WTC11 (cell line): ENCODE measurements around the gene CT47C1. TPM values are rescaled to one million over a fixed set of nuclear protein-coding genes. Genes with fewer than 3 reads are reported as not detected.

Experiments
- ATAC-seq: fragments of 200-7000 bp; cut with Tn5 transposase; 2 replicates; pipeline ENCODE4 v1.10.0; 2021; ENCODE audit warnings: mild to moderate bottlenecking, moderate library complexity
- CTCF ChIA-PET: fragments of 300-600 bp; sonication (Branson Sonifier 250); formaldehyde crosslinking; loops from one replicate; lab custom pipeline; 2021; ENCODE audit warnings: antibody characterized with exemption; lab: Charles Lee
- POLR2A ChIA-PET: fragments of 350-600 bp; sonication (Branson Sonifier 250); formaldehyde crosslinking; loops from one replicate; lab custom pipeline; 2021; ENCODE audit warnings: antibody characterized with exemption; lab: Charles Lee
- DNase-seq: peaks from one replicate; pipeline ENCODE4 v3.0.0; 2021; ENCODE audit warnings: low spot score
- H3K27ac Mint-ChIP-seq: 2 replicates; pipeline ENCODE4 v1.8.0; 2021; ENCODE audit warnings: mixed read lengths
- H3K27me3 Mint-ChIP-seq: 2 replicates; pipeline ENCODE4 v1.8.0; 2021; ENCODE audit warnings: low read depth, mild to moderate bottlenecking, moderate library complexity, mixed read lengths
- H3K36me3 Mint-ChIP-seq: 2 replicates; pipeline ENCODE4 v1.8.0; 2021; ENCODE audit warnings: mixed read lengths
- H3K4me1 Mint-ChIP-seq: 2 replicates; pipeline ENCODE4 v1.8.0; 2022; ENCODE audit warnings: mixed read lengths
- H3K4me3 Mint-ChIP-seq: 2 replicates; pipeline ENCODE4 v1.8.0; 2021; ENCODE audit warnings: mild to moderate bottlenecking, moderate library complexity, mixed read lengths
- H3K9me3 Mint-ChIP-seq: 2 replicates; pipeline ENCODE4 v1.8.0; 2021; ENCODE audit warnings: mixed read lengths
- ESRRA ChIP-seq: sonication (generic); formaldehyde crosslinking; IDR thresholded peaks from 2 replicates; pipeline ENCODE4 v1.8.1; 2022; ENCODE audit warnings: mild to moderate bottlenecking, missing genetic modification reagents, borderline replicate concordance
- ETV6 ChIP-seq: sonication (generic); formaldehyde crosslinking; IDR thresholded peaks from 2 replicates; pipeline ENCODE4 v1.8.1; 2022; ENCODE audit warnings: mild to moderate bottlenecking, missing genetic modification reagents
- GRHL2 ChIP-seq: fragments of 250-450 bp; sonication (Bioruptor Pico); IDR thresholded peaks from 2 replicates; pipeline ENCODE4 v1.8.0; 2022; ENCODE audit warnings: mild to moderate bottlenecking, moderate library complexity; ENCODE audit not compliant: insufficient replicate concordance, severe bottlenecking
- IRF2 ChIP-seq: sonication (generic); formaldehyde crosslinking; IDR thresholded peaks from 2 replicates; pipeline ENCODE4 v1.8.0; 2022; ENCODE audit warnings: low read depth, missing genetic modification reagents, borderline replicate concordance
- JAZF1 ChIP-seq: fragments of 250-450 bp; sonication (Bioruptor Pico); IDR thresholded peaks from 2 replicates; pipeline ENCODE4 v1.9.0; 2021; ENCODE audit warnings: moderate library complexity, mild to moderate bottlenecking, inconsistent platforms
- NFE2L1 ChIP-seq: sonication (generic); formaldehyde crosslinking; IDR thresholded peaks from 2 replicates; pipeline ENCODE4 v1.8.1; 2023; ENCODE audit warnings: missing genetic modification reagents
- NR3C1 ChIP-seq: sonication (generic); formaldehyde crosslinking; conservative IDR thresholded peaks from 2 replicates; pipeline ENCODE4 v1.8.1; 2023; ENCODE audit warnings: low read depth, mild to moderate bottlenecking, missing genetic modification reagents
- PRRX2 ChIP-seq: fragments of 250-450 bp; sonication (Bioruptor Pico); IDR thresholded peaks from 2 replicates; pipeline ENCODE4 v1.8.0; 2021; ENCODE audit warnings: mild to moderate bottlenecking
- SOX15 ChIP-seq: fragments of 250-450 bp; sonication (Bioruptor Pico); IDR thresholded peaks from 2 replicates; pipeline ENCODE4 v1.9.0; 2021; ENCODE audit warnings: mild to moderate bottlenecking
- SP1 ChIP-seq: sonication (generic); formaldehyde crosslinking; conservative IDR thresholded peaks from 2 replicates; pipeline ENCODE4 v1.8.1; 2022; ENCODE audit warnings: missing genetic modification reagents
- TCF7 ChIP-seq: sonication (generic); formaldehyde crosslinking; IDR thresholded peaks from 2 replicates; pipeline ENCODE4 v1.8.0; 2022; ENCODE audit warnings: mild to moderate bottlenecking, low read depth, missing genetic modification reagents, moderate library complexity
- ZNF219 ChIP-seq: sonication (generic); formaldehyde crosslinking; IDR thresholded peaks from 2 replicates; pipeline ENCODE4 v1.8.0; 2023; ENCODE audit warnings: missing genetic modification reagents, mild to moderate bottlenecking, borderline replicate concordance
- ZNF416 ChIP-seq: fragments of 250-450 bp; sonication (Bioruptor Pico); IDR thresholded peaks from 2 replicates; pipeline ENCODE4 v1.9.0; 2021; ENCODE audit warnings: mild to moderate bottlenecking, inconsistent platforms
- total RNA-seq: library from RNA; stranded (reverse); gene quantifications from 3 replicates; pipeline ENCODE4 v1.2.3, GENCODE V29; 2021
- TF ChIP-seq, protein P1 (sequence below): sonication (generic); formaldehyde crosslinking; IDR thresholded peaks from 2 replicates; pipeline ENCODE4 v1.8.0; 2022; ENCODE audit warnings: missing genetic modification reagents
- TF ChIP-seq, protein P2 (sequence below): sonication (generic); formaldehyde crosslinking; IDR thresholded peaks from 2 replicates; pipeline ENCODE4 v1.8.0; 2022; ENCODE audit warnings: mild to moderate bottlenecking, missing genetic modification reagents
- TF ChIP-seq, protein P3 (sequence below): sonication (generic); formaldehyde crosslinking; IDR thresholded peaks from 2 replicates; pipeline ENCODE4 v1.8.0; 2023; ENCODE audit warnings: missing genetic modification reagents
- TF ChIP-seq, protein P4 (sequence below): sonication (generic); formaldehyde crosslinking; conservative IDR thresholded peaks from 2 replicates; pipeline ENCODE4 v1.8.1; 2023; ENCODE audit warnings: mild to moderate bottlenecking, low read depth, missing genetic modification reagents, moderate library complexity
- TF ChIP-seq, protein P5 (sequence below): sonication (generic); formaldehyde crosslinking; IDR thresholded peaks from 2 replicates; pipeline ENCODE4 v1.8.1; 2022; ENCODE audit warnings: low read depth, missing genetic modification reagents, borderline replicate concordance
- TF ChIP-seq, protein P6 (sequence below): fragments of 250-450 bp; sonication (Bioruptor Pico); IDR thresholded peaks from 2 replicates; pipeline ENCODE4 v1.9.0; 2021; ENCODE audit warnings: mild to moderate bottlenecking
- TF ChIP-seq, protein P7 (sequence below): sonication (generic); formaldehyde crosslinking; IDR thresholded peaks from 2 replicates; pipeline ENCODE4 v1.8.1; 2022; ENCODE audit warnings: mild to moderate bottlenecking, moderate library complexity, missing genetic modification reagents
- TF ChIP-seq, protein P8 (sequence below): sonication (generic); formaldehyde crosslinking; IDR thresholded peaks from 2 replicates; pipeline ENCODE4 v1.8.1; 2022; ENCODE audit warnings: mild to moderate bottlenecking, missing genetic modification reagents, moderate library complexity, borderline replicate concordance
- TF ChIP-seq, protein P9 (sequence below): sonication (generic); formaldehyde crosslinking; IDR thresholded peaks from 2 replicates; pipeline ENCODE4 v1.8.1; 2023; ENCODE audit warnings: mild to moderate bottlenecking, moderate library complexity, missing genetic modification reagents

The CT47C1 gene
- total RNA-seq, 1 experiment from 2014 or later, result not detected

DNA sequence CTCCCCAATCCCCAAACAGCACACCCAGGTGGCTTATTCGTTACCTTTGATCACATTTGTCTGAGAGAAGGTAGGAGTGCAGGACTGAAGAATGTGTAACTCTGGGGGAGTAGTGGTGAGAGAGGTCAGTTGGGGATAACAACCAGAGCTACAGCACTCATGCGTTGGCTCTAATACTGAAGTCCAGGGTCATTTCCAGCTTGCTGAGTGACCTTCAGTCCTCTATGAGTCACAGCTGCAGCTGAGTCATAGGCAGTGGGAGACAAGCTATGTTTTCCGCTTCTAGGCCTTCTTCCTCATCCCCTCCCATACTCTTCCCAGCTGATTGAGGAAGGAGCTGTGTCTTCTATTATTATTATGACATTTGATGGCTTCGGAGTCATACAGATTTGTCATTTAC is 31.6 kb upstream of the CT47C1 start (continued):
- TF ChIP-seq, protein P1, sequence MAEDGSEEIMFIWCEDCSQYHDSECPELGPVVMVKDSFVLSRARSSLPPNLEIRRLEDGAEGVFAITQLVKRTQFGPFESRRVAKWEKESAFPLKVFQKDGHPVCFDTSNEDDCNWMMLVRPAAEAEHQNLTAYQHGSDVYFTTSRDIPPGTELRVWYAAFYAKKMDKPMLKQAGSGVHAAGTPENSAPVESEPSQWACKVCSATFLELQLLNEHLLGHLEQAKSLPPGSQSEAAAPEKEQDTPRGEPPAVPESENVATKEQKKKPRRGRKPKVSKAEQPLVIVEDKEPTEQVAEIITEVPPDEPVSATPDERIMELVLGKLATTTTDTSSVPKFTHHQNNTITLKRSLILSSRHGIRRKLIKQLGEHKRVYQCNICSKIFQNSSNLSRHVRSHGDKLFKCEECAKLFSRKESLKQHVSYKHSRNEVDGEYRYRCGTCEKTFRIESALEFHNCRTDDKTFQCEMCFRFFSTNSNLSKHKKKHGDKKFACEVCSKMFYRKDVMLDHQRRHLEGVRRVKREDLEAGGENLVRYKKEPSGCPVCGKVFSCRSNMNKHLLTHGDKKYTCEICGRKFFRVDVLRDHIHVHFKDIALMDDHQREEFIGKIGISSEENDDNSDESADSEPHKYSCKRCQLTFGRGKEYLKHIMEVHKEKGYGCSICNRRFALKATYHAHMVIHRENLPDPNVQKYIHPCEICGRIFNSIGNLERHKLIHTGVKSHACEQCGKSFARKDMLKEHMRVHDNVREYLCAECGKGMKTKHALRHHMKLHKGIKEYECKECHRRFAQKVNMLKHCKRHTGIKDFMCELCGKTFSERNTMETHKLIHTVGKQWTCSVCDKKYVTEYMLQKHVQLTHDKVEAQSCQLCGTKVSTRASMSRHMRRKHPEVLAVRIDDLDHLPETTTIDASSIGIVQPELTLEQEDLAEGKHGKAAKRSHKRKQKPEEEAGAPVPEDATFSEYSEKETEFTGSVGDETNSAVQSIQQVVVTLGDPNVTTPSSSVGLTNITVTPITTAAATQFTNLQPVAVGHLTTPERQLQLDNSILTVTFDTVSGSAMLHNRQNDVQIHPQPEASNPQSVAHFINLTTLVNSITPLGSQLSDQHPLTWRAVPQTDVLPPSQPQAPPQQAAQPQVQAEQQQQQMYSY (CRISPR knock-in tag), result no peak
- TF ChIP-seq GRHL2 (CRISPR knock-in tag), result no peak
- TF ChIP-seq, protein P2, sequence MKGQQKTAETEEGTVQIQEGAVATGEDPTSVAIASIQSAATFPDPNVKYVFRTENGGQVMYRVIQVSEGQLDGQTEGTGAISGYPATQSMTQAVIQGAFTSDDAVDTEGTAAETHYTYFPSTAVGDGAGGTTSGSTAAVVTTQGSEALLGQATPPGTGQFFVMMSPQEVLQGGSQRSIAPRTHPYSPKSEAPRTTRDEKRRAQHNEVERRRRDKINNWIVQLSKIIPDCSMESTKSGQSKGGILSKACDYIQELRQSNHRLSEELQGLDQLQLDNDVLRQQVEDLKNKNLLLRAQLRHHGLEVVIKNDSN (CRISPR knock-in tag), result no peak
- no peak for TF ChIP-seq SOX15 (CRISPR knock-in tag)
- TF ChIP-seq ZNF219, result no peak
- TF ChIP-seq, protein P3, sequence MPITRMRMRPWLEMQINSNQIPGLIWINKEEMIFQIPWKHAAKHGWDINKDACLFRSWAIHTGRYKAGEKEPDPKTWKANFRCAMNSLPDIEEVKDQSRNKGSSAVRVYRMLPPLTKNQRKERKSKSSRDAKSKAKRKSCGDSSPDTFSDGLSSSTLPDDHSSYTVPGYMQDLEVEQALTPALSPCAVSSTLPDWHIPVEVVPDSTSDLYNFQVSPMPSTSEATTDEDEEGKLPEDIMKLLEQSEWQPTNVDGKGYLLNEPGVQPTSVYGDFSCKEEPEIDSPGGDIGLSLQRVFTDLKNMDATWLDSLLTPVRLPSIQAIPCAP, result no peak
- no peak for TF ChIP-seq ESRRA (CRISPR knock-in tag)
- TF ChIP-seq, protein P4, sequence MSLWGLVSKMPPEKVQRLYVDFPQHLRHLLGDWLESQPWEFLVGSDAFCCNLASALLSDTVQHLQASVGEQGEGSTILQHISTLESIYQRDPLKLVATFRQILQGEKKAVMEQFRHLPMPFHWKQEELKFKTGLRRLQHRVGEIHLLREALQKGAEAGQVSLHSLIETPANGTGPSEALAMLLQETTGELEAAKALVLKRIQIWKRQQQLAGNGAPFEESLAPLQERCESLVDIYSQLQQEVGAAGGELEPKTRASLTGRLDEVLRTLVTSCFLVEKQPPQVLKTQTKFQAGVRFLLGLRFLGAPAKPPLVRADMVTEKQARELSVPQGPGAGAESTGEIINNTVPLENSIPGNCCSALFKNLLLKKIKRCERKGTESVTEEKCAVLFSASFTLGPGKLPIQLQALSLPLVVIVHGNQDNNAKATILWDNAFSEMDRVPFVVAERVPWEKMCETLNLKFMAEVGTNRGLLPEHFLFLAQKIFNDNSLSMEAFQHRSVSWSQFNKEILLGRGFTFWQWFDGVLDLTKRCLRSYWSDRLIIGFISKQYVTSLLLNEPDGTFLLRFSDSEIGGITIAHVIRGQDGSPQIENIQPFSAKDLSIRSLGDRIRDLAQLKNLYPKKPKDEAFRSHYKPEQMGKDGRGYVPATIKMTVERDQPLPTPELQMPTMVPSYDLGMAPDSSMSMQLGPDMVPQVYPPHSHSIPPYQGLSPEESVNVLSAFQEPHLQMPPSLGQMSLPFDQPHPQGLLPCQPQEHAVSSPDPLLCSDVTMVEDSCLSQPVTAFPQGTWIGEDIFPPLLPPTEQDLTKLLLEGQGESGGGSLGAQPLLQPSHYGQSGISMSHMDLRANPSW (CRISPR knock-in tag), result no peak
- TF ChIP-seq, protein P5, sequence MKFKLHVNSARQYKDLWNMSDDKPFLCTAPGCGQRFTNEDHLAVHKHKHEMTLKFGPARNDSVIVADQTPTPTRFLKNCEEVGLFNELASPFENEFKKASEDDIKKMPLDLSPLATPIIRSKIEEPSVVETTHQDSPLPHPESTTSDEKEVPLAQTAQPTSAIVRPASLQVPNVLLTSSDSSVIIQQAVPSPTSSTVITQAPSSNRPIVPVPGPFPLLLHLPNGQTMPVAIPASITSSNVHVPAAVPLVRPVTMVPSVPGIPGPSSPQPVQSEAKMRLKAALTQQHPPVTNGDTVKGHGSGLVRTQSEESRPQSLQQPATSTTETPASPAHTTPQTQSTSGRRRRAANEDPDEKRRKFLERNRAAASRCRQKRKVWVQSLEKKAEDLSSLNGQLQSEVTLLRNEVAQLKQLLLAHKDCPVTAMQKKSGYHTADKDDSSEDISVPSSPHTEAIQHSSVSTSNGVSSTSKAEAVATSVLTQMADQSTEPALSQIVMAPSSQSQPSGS, result no peak
- TF ChIP-seq NR3C1 (CRISPR knock-in tag), result no peak

DNA sequence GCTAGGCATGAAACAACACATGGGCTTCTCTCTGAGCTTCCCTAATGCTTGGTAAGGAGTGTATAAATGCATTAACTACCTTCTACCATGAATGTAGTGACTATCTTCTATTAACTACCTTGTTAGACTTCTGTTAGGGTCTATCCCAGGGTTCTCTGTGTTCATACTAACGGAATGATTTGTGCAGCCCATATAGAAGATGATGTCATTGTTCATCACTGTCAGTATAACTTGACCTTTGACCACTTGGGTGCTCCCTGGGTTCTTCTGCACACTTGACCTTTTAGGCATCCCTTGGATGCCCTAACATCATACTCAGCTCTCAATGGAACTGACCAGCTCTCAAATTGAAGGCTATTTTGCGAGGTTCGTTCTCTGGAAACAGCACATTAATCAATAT is 30.8 kb upstream of the CT47C1 start:
- ChIA-PET POLR2A (no interaction called here), CTCF (interaction anchor here (1.1 kb wide), 1 partner anchor 203 kb away, joined by 3 read pairs; no protein-coding TSS in a partner anchor)
- no peaks in the 10 kb centered on the region for H3K36me3 Mint-ChIP-seq
- no peak overlapping the region for H3K4me3 Mint-ChIP-seq
- no peaks in the 10 kb centered on the region; the same call in 1 of the 2 replicates for H3K27me3 Mint-ChIP-seq
- H3K9me3 Mint-ChIP-seq, result no peaks in the 10 kb centered on the region
- no peak for ATAC-seq
- peaks cover 4% of the 10 kb centered on the region; the same call in 1 of the 2 replicates for H3K4me1 Mint-ChIP-seq
- DNase-seq, result no peak
- H3K27ac Mint-ChIP-seq, result no peak overlapping the region
- TF ChIP-seq JAZF1, result no peak
- no peak for TF ChIP-seq PRRX2 (CRISPR knock-in tag)
- no peak for TF ChIP-seq ZNF416 (CRISPR knock-in tag)
- TF ChIP-seq, protein P6, sequence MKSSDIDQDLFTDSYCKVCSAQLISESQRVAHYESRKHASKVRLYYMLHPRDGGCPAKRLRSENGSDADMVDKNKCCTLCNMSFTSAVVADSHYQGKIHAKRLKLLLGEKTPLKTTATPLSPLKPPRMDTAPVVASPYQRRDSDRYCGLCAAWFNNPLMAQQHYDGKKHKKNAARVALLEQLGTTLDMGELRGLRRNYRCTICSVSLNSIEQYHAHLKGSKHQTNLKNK, result no peak
- no peak for TF ChIP-seq IRF2 (CRISPR knock-in tag)
- TF ChIP-seq NFE2L1 (CRISPR knock-in tag), result no peak
- no peak for TF ChIP-seq SP1 (CRISPR knock-in tag)
- TF ChIP-seq TCF7, result no peak
- TF ChIP-seq, protein P7, sequence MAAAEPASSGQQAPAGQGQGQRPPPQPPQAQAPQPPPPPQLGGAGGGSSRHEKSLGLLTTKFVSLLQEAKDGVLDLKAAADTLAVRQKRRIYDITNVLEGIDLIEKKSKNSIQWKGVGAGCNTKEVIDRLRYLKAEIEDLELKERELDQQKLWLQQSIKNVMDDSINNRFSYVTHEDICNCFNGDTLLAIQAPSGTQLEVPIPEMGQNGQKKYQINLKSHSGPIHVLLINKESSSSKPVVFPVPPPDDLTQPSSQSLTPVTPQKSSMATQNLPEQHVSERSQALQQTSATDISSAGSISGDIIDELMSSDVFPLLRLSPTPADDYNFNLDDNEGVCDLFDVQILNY (CRISPR knock-in tag), result no peak
- TF ChIP-seq, protein P8, sequence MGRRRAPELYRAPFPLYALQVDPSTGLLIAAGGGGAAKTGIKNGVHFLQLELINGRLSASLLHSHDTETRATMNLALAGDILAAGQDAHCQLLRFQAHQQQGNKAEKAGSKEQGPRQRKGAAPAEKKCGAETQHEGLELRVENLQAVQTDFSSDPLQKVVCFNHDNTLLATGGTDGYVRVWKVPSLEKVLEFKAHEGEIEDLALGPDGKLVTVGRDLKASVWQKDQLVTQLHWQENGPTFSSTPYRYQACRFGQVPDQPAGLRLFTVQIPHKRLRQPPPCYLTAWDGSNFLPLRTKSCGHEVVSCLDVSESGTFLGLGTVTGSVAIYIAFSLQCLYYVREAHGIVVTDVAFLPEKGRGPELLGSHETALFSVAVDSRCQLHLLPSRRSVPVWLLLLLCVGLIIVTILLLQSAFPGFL (CRISPR knock-in tag), result no peak
- TF ChIP-seq, protein P9, sequence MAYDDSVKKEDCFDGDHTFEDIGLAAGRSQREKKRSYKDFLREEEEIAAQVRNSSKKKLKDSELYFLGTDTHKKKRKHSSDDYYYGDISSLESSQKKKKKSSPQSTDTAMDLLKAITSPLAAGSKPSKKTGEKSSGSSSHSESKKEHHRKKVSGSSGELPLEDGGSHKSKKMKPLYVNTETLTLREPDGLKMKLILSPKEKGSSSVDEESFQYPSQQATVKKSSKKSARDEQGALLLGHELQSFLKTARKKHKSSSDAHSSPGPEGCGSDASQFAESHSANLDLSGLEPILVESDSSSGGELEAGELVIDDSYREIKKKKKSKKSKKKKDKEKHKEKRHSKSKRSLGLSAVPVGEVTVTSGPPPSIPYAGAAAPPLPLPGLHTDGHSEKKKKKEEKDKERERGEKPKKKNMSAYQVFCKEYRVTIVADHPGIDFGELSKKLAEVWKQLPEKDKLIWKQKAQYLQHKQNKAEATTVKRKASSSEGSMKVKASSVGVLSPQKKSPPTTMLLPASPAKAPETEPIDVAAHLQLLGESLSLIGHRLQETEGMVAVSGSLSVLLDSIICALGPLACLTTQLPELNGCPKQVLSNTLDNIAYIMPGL, result no peak
- TF ChIP-seq ETV6, result no peak
